Ovary (tissue), 3 donors: ENCODE data around the gene CLDN34.

Source experiments
- EP300 ChIP-seq: sonication (generic); formaldehyde crosslinking; IDR thresholded peaks from one replicate; pipeline ENCODE4 v1.6.1; 2017; ENCODE audit warnings: antibody characterized with exemption
- POLR2A ChIP-seq: fragments of 450-650 bp; IDR thresholded peaks from one replicate; pipeline ENCODE4 v1.6.1; 2017; ENCODE audit warnings: antibody characterized with exemption, mild to moderate bottlenecking, moderate library complexity
- TF ChIP-seq, protein P1 (sequence below), 3 donors: fragments of 450-650 bp in 2 of 3; fragments of 200-600 bp in 1 of 3; IDR thresholded peaks; one replicate each; pipeline versions ENCODE4 v1.5.1 to v1.8.0; 2016 to 2022; ENCODE audit warnings: antibody characterized with exemption in 3 of 3, mild to moderate bottlenecking in 1 of 3
- donor health status: DM: no; HTN: no; CAD: no.

DNA sequence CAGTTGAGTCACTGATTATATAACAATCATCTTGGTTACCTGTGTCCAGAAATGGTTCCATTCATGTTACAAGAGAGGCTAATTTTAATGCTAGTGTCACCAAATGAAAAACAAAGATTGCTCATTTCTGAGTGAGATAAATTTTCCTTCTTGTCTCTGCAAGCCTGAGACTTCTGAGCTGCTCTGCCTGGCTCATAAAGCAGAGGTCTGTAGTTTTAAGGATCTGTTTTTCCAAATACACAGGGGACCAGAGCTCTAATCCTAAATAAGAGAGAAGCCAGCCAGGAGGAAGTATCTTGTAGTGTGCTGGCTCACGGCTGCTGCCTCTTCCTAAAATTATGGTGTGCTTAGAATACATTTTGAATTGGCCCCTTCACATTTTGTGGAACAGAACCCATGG lies 42.6 kb downstream of the CLDN34 start:
- TF ChIP-seq, protein P1, sequence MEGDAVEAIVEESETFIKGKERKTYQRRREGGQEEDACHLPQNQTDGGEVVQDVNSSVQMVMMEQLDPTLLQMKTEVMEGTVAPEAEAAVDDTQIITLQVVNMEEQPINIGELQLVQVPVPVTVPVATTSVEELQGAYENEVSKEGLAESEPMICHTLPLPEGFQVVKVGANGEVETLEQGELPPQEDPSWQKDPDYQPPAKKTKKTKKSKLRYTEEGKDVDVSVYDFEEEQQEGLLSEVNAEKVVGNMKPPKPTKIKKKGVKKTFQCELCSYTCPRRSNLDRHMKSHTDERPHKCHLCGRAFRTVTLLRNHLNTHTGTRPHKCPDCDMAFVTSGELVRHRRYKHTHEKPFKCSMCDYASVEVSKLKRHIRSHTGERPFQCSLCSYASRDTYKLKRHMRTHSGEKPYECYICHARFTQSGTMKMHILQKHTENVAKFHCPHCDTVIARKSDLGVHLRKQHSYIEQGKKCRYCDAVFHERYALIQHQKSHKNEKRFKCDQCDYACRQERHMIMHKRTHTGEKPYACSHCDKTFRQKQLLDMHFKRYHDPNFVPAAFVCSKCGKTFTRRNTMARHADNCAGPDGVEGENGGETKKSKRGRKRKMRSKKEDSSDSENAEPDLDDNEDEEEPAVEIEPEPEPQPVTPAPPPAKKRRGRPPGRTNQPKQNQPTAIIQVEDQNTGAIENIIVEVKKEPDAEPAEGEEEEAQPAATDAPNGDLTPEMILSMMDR (IDR thresholded peaks at IDR 0.05), result no peak
- TF ChIP-seq POLR2A, result no peak
- no peak for TF ChIP-seq EP300
